K562 (cell line): ENCODE results near the gene TRMT2A. TPM values are rescaled to one million over a fixed set of nuclear protein-coding genes. Genes with fewer than 3 reads are reported as not detected.

Experiments used
- ATAC-seq: fragments of 200-7000 bp; cut with Tn5 transposase; 3 replicates; pipeline ENCODE4 v1.9.1; 2020; ENCODE audit warnings: moderate library complexity
- BruUV-seq: library from RNA; stranded (reverse); fragments of 400-500 nt; replicated peaks from 2 replicates; lab custom pipeline; 2021; lab: Mats Ljungman, UMichigan
- CTCF ChIA-PET: fragments of 300-600 bp; formaldehyde crosslinking; extraction: SDS; loops from one replicate; lab custom pipeline; 2021; ENCODE audit warnings: low intra/inter-chr PET ratio; lab: Yijun Ruan, JAX
- POLR2A ChIA-PET: fragments of 300-600, 350-650 bp; sonication (Branson Sonifier 250); formaldehyde crosslinking; extraction: SDS; loops from one replicate; lab custom pipeline; 2021; ENCODE audit warnings: antibody characterized with exemption, inconsistent platforms; lab: Yijun Ruan, JAX
- DNase-seq, 4 experiments: peaks; one replicate each; pipeline versions ENCODE4 v3.0.0 to v3.0.0-alpha.2; 2011 to 2018; ENCODE audit warnings: low spot score in 3 of 4, mixed read lengths in 3 of 4; ENCODE audit errors: extremely low read depth in 1 of 4
- FAIRE-seq: peaks from 2 replicates; lab custom pipeline; 2011; peaks lifted over from hg19 to GRCh38; lab: Jason Lieb, UNC
- H2AFZ ChIP-seq: 2 replicates; pipeline ENCODE4 v1.6.0; 2011; ENCODE audit warnings: low read depth, low read length, control low read depth, inconsistent platforms
- H3K27ac ChIP-seq: fragments of 200-600 bp; 3 replicates; pipeline ENCODE4 v1.8.0; 2011; ENCODE audit warnings: low read depth, mild to moderate bottlenecking, control low read depth, inconsistent platforms, low read length, moderate library complexity, mixed read lengths; ENCODE audit errors: extremely low read depth
- H3K27me3 ChIP-seq, 2 experiments: fragments of 300-600 bp in 1 of 2; 2 replicates in 1 of 2; 3 replicates in 1 of 2; pipeline versions ENCODE4 v1.6.0 to v1.8.0; 2011; ENCODE audit warnings: inconsistent platforms in 2 of 2, low read length in 2 of 2, mild to moderate bottlenecking in 1 of 2, mixed read lengths in 1 of 2, moderate library complexity in 1 of 2; ENCODE audit not compliant: control insufficient read depth in 2 of 2, insufficient read depth in 2 of 2
- H3K36me3 ChIP-seq: fragments of 300-600 bp; 3 replicates; pipeline ENCODE4 v1.8.0; 2011; ENCODE audit warnings: mild to moderate bottlenecking, low read length, inconsistent platforms; ENCODE audit not compliant: control insufficient read depth, insufficient read depth
- H3K4me1 ChIP-seq, 2 experiments: fragments of 200-600 bp in 1 of 2; replicated peaks in 1 of 2; 2 replicates in 1 of 2; 3 replicates in 1 of 2; pipeline versions ENCODE4 v1.5.1 to v1.8.0; 2011; ENCODE audit warnings: inconsistent platforms in 2 of 2, low read length in 2 of 2, mild to moderate bottlenecking in 1 of 2, mixed read lengths in 1 of 2, moderate library complexity in 1 of 2; ENCODE audit not compliant: control insufficient read depth in 2 of 2, insufficient read depth in 2 of 2
- H3K4me2 ChIP-seq: 2 replicates; pipeline ENCODE4 v1.6.1; 2011; ENCODE audit warnings: low read length, control low read depth, inconsistent platforms, mixed read lengths; ENCODE audit not compliant: insufficient read depth
- H3K4me3 ChIP-seq: fragments of 200-600 bp; sonication (generic), shearing (Covaris generic); 2 replicates; pipeline ENCODE4 v1.5.1; 2016; ENCODE audit warnings: control low read depth, inconsistent platforms
- H3K79me2 ChIP-seq: fragments of 200-600 bp; 3 replicates; pipeline ENCODE4 v1.8.0; 2011; ENCODE audit warnings: low read length, inconsistent platforms; ENCODE audit not compliant: control insufficient read depth, insufficient read depth
- H3K9ac ChIP-seq, 2 experiments: 2 replicates each; pipeline versions ENCODE4 v1.6.0 to v1.6.1; 2011; ENCODE audit warnings: low read depth in 2 of 2, low read length in 2 of 2, control low read depth in 1 of 2, inconsistent platforms in 1 of 2, mild to moderate bottlenecking in 1 of 2, mixed read lengths in 1 of 2; ENCODE audit not compliant: insufficient read depth in 1 of 2
- H3K9me1 ChIP-seq: one replicate; pipeline ENCODE4 v1.6.0; 2011; ENCODE audit warnings: inconsistent platforms, mild to moderate bottlenecking, low read length, moderate library complexity; ENCODE audit not compliant: control insufficient read depth, insufficient read depth
- H3K9me3 ChIP-seq: replicated peaks from 2 replicates; pipeline ENCODE4 v1.5.1; 2011; ENCODE audit warnings: low read depth, low read length, inconsistent platforms; ENCODE audit not compliant: control insufficient read depth, insufficient read depth
- H4K20me1 ChIP-seq: replicated peaks from 2 replicates; pipeline ENCODE4 v1.6.1; 2011; ENCODE audit warnings: low read length, inconsistent platforms, mixed read lengths; ENCODE audit not compliant: control insufficient read depth, insufficient read depth
- ATF1 ChIP-seq, 2 experiments: fragments of 450-650 bp in 1 of 2; IDR thresholded peaks; 2 replicates each; pipeline ENCODE4 v1.6.1; 2016; ENCODE audit warnings: missing compliant biosample characterization in 1 of 2, missing genetic modification characterization in 1 of 2
- BRD9 ChIP-seq: fragments of 450-650 bp; IDR thresholded peaks from 2 replicates; pipeline ENCODE4 v1.6.1; 2018; ENCODE audit warnings: low read depth; ENCODE audit not compliant: partially characterized antibody
- FOXJ2 ChIP-seq: fragments of 200-800 bp; sonication (Bioruptor generic); IDR thresholded peaks from 2 replicates; pipeline ENCODE4 v1.6.1; 2016; ENCODE audit warnings: missing genetic modification characterization, missing compliant biosample characterization
- HDAC3 ChIP-seq: fragments of 450-650 bp; IDR thresholded peaks from 2 replicates; pipeline ENCODE4 v1.6.1; 2018; ENCODE audit warnings: borderline replicate concordance, mild to moderate bottlenecking, moderate library complexity; ENCODE audit not compliant: partially characterized antibody
- HMGXB4 ChIP-seq: sonication (generic); formaldehyde crosslinking; IDR thresholded peaks from 2 replicates; pipeline ENCODE4 v1.8.1; 2023; ENCODE audit warnings: mild to moderate bottlenecking, missing genetic modification reagents
- USF1 ChIP-seq: sonication (generic); formaldehyde crosslinking; IDR thresholded peaks from 2 replicates; pipeline ENCODE4 v1.9.0; 2022; ENCODE audit warnings: mild to moderate bottlenecking, missing genetic modification reagents
- ZBTB33 ChIP-seq: sonication (generic); formaldehyde crosslinking; IDR thresholded peaks from 2 replicates; pipeline ENCODE4 v1.8.1; 2023; ENCODE audit warnings: mild to moderate bottlenecking, missing genetic modification reagents
- WGBS: fragments of 100-300 bp; shearing (Covaris generic); methylation state at CpG from one replicate; pipeline ENCODE4 v1.1.6; 2016; ENCODE audit warnings: low coverage, mixed read lengths; ENCODE audit not compliant: insufficient coverage; ENCODE audit errors: missing lambda C conversion rate; 5-methylcytosine and 5-hydroxymethylcytosine counted together
- in situ Hi-C: fragments of 300-500 bp; cut with MboI; formaldehyde crosslinking; loops from 4 replicates; pipeline ENCODE4 v1.15.0; 2018; ENCODE audit warnings: inconsistent platforms, mixed read lengths
- intact Hi-C: fragments of 100-400 bp; cut with micrococcal nuclease; formaldehyde crosslinking; loops from 2 replicates; pipeline ENCODE4 v1.14.2; 2022
- polyA plus RNA-seq, 8 experiments: library from polyadenylated mRNA; depleted of rRNA in 4 of 8; stranded (reverse) in 5 of 8; unstranded in 3 of 8; fragments of >200 nt; fragmentation: Nextera tagmentation in 2 of 8; fragmentation: Illumina TruSeq in 1 of 8; extraction: Ambion mirVana in 2 of 8; extraction: Trizol in 1 of 8; gene quantifications; 2 replicates each; pipeline versions ENCODE4 v1.2.1 to v1.2.3, GENCODE V29; 2011 to 2014; ENCODE audit warnings: inconsistent platforms in 1 of 8, missing spikeins in 1 of 8
- total RNA-seq, 7 experiments: library from RNA; depleted of rRNA in 6 of 7; stranded (reverse); fragments of >200 nt in 6 of 7; fragmentation: Illumina TruSeq in 2 of 7; extraction: Trizol in 2 of 7; gene quantifications; 2 replicates each; pipeline versions ENCODE4 v1.2.1 to v1.2.3, GENCODE V29; 2011 to 2021; ENCODE audit warnings: low replicate concordance in 1 of 7
- TF ChIP-seq, protein P1 (sequence below): fragments of 250-450 bp; sonication (Bioruptor Pico); IDR thresholded peaks from 2 replicates; pipeline ENCODE4 v1.8.0; 2021; ENCODE audit warnings: borderline replicate concordance, mild to moderate bottlenecking, moderate library complexity; ENCODE audit not compliant: poor library complexity, severe bottlenecking

Gene TRMT2A
- total and polyA plus RNA-seq, 9 of the 15 experiments (the other 6 are each of a cell fraction or from before 2014, with no cell fraction given): 1.6 to 265 (median 140) TPM

DNA sequence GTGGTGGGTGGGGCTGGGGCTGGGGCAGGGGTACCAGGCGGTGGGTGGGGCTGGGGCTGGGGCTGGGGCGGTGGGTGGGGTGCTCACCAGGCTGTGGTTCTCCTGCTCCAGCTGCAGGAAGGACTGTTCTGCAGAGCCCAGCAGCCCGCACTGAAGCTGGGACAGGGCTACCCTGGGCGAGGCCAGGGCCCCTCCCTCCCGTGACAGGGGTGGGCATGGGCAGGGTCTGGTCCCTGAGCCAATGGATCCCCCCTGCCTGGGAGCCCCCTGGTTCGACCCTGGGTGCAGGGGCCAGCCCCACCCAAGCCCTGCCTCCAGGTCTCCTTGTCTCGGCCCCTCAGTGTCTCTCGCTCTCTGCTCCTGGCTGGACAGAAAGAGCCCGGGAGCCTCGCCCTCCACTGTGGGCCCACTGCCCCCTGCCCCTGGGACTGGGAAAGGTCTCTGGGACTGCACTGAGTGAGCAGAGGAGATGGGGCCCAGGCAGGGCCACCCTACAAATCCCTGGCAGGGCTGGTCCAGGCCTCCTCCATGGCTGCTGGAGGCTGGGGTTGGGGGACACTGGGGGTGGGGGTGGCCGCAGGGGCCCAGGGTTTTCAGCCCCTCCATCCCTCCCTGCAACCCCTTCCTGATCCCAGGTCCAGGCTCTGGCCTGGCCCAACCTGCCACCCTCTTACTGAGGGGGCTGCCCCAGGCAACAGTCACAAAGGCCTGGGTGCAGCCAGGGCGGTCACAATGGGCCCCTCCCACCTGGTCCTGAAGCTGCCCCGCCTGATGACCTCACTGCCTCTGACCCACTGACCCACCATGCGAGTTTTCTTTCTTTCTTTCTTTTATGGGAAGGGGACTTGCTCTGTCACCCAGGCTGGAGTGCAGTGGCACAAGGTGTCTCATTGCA lies 33.6 kb upstream of the TRMT2A start, which contains the start of gene CCDC188 (continued):
- TF ChIP-seq USF1: peak; percentile 39; the same call in 1 of the 2 replicates

- ChIA-PET POLR2A (interaction anchor here (0.5 to 1.1 kb wide), 5 partner anchors 29 to 344 kb away, joined by 3 read pairs; partner anchors contain the start of gene TRMT2A), CTCF (no interaction called here)
- Histone ChIP-seq H3K27ac (no peak overlapping the region), H3K27me3 (peaks cover 15 to 26% of the 10 kb centered on the region in 2 experiments; a peak in 4 of 5 replicates), H3K4me1 (peaks cover 0 to 79% of the 10 kb centered on the region in 2 experiments; a peak in 2 of 5 replicates), H3K9me3 (no peaks in the 10 kb centered on the region), H4K20me1 (peaks cover 27% of the 10 kb centered on the region), H3K4me2 (no peak overlapping the region), H3K9ac (peak overlapping the region in 1 of 2 experiments; percentile 63; a peak in 2 of 4 replicates), H3K79me2 (no peaks in the 10 kb centered on the region), H3K36me3 (no peaks in the 10 kb centered on the region), H2AFZ (no peak overlapping the region), H3K9me1 (no peaks in the 10 kb centered on the region), H3K4me3 (no peak overlapping the region)
- 16% methylated on average over 32 of the region's 32 CpGs for WGBS
- intact Hi-C loops: loop anchor here (10.0 kb wide), 1 partner anchor 265 kb away; no protein-coding TSS in a partner anchor
- ATAC-seq: no peak
- DNase-seq: no peak
- FAIRE-seq: no peak
- no TSS peak for BruUV-seq
- in situ Hi-C loops: loop anchor here (25.0 kb wide), 1 partner anchor 538 kb away; no protein-coding TSS in a partner anchor
- TF ChIP-seq FOXJ2 (tag) (no peak), HMGXB4 (no peak), BRD9 (no peak), HDAC3 (no peak), ATF1 (CRISPR knock-in tag; IDR thresholded peaks at IDR 0.05) (0 out of 2 replicates have a peak, but pooled peaks have one; percentile 5), ATF1 (tag; IDR thresholded peaks at IDR 0.05) (no peak), ZBTB33 (CRISPR knock-in tag) (no peak)
- TF ChIP-seq, protein P1, sequence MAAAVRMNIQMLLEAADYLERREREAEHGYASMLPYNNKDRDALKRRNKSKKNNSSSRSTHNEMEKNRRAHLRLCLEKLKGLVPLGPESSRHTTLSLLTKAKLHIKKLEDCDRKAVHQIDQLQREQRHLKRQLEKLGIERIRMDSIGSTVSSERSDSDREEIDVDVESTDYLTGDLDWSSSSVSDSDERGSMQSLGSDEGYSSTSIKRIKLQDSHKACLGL: no peak
Observed at GRCh38 chr22:20149257-20150250, 32.5 kb upstream of the TRMT2A start.
